DND-41 (cell line): ENCODE data around the gene GABRE.

ENCODE experiments used
- ATAC-seq: fragments of 200-7000 bp; cut with Tn5 transposase; 3 replicates; pipeline ENCODE4 v1.9.1; 2021; ENCODE audit warnings: low read depth; ENCODE audit not compliant: insufficient read depth
- DNase-seq: peaks from one replicate; pipeline ENCODE4 v3.0.0-alpha.2; 2020
- H2AFZ ChIP-seq: 2 replicates; pipeline ENCODE4 v1.6.0; 2012; ENCODE audit warnings: low read depth, low read length
- H3K27ac ChIP-seq: 2 replicates; pipeline ENCODE4 v1.5.1; 2012; ENCODE audit warnings: low read length, inconsistent platforms
- H3K27me3 ChIP-seq: fragments of 200-600 bp; sonication (generic); 2 replicates; pipeline ENCODE4 v1.6.0; 2012; ENCODE audit warnings: low read length, mild to moderate bottlenecking, inconsistent platforms; ENCODE audit not compliant: insufficient read depth, poor library complexity
- H3K36me3 ChIP-seq: 2 replicates; pipeline ENCODE4 v1.5.1; 2012; ENCODE audit warnings: low read length, inconsistent platforms; ENCODE audit not compliant: insufficient read depth
- H3K4me1 ChIP-seq: 2 replicates; pipeline ENCODE4 v1.5.1; 2012; ENCODE audit warnings: mild to moderate bottlenecking, low read length; ENCODE audit not compliant: insufficient read depth
- H3K4me2 ChIP-seq: 2 replicates; pipeline ENCODE4 v1.6.0; 2012; ENCODE audit warnings: mild to moderate bottlenecking, moderate library complexity, low read length, inconsistent platforms; ENCODE audit not compliant: insufficient read depth
- H3K4me3 ChIP-seq, 2 experiments: fragments of 200-600 bp in 1 of 2; shearing (Covaris generic) in 1 of 2; 2 replicates each; pipeline ENCODE4 v1.5.1; 2012 to 2016; ENCODE audit warnings: inconsistent platforms in 2 of 2, low read length in 2 of 2, mild to moderate bottlenecking in 2 of 2, low read depth in 1 of 2, moderate library complexity in 1 of 2
- H3K79me2 ChIP-seq: 2 replicates; pipeline ENCODE4 v1.6.0; 2012; ENCODE audit warnings: low read length, inconsistent platforms; ENCODE audit not compliant: insufficient read depth
- H3K9ac ChIP-seq: 2 replicates; pipeline ENCODE4 v1.6.0; 2012; ENCODE audit warnings: low read depth, mild to moderate bottlenecking, inconsistent platforms, low read length, moderate library complexity
- H3K9me3 ChIP-seq: 2 replicates; pipeline ENCODE4 v1.5.1; 2012; ENCODE audit warnings: low read length, moderate library complexity, mild to moderate bottlenecking, inconsistent platforms; ENCODE audit not compliant: insufficient read depth, severe bottlenecking
- H4K20me1 ChIP-seq: 2 replicates; pipeline ENCODE4 v1.6.0; 2012; ENCODE audit warnings: low read length; ENCODE audit not compliant: insufficient read depth
- CTCF ChIP-seq: IDR thresholded peaks from 2 replicates; pipeline ENCODE4 v1.5.1; 2012; ENCODE audit warnings: borderline replicate concordance, low read length, moderate library complexity, mild to moderate bottlenecking; ENCODE audit not compliant: poor library complexity, severe bottlenecking; ENCODE audit errors: extremely low read depth
- EZH2 ChIP-seq: IDR thresholded peaks from 3 replicates; pipeline ENCODE4 v1.6.1; 2012; ENCODE audit warnings: borderline replicate concordance, low read depth, mild to moderate bottlenecking, moderate library complexity, low read length, inconsistent platforms; ENCODE audit not compliant: severe bottlenecking

GABRE gene

GRCh38 chrX:151929126-151929525 is 45.4 kb downstream of the GABRE start:
- Histone ChIP-seq H3K27ac (no peak overlapping the region), H4K20me1 (no peaks in the 10 kb centered on the region), H3K36me3 (no peaks in the 10 kb centered on the region), H3K4me1 (no peaks in the 10 kb centered on the region), H3K4me2 (no peak overlapping the region), H3K9me3 (no peaks in the 10 kb centered on the region), H2AFZ (no peak overlapping the region), H3K27me3 (no peaks in the 10 kb centered on the region), H3K4me3 (no peak overlapping the region), H3K9ac (no peak overlapping the region), H3K79me2 (no peaks in the 10 kb centered on the region)
- TF ChIP-seq EZH2 (no peak), CTCF (no peak)
- no peak for ATAC-seq
- no peak for DNase-seq

GRCh38 chrX:151923648-151924047 is 50.8 kb downstream of the GABRE start:
- H3K36me3 ChIP-seq, result no peaks in the 10 kb centered on the region
- TF ChIP-seq EZH2 (no peak), CTCF (no peak)
- DNase-seq (no peak), ATAC-seq (no peak)
- H3K9ac ChIP-seq, result no peak overlapping the region
- H3K27ac ChIP-seq, result no peak overlapping the region
- H3K4me1 ChIP-seq, result no peaks in the 10 kb centered on the region
- H3K4me3 ChIP-seq, result no peak overlapping the region
- no peak overlapping the region for H2AFZ ChIP-seq
- no peaks in the 10 kb centered on the region for H3K79me2 ChIP-seq
- H4K20me1 ChIP-seq, result no peaks in the 10 kb centered on the region
- no peaks in the 10 kb centered on the region for H3K9me3 ChIP-seq
- no peaks in the 10 kb centered on the region for H3K27me3 ChIP-seq
- H3K4me2 ChIP-seq, result no peak overlapping the region

- Histone ChIP-seq H3K4me1 (no peaks in the 10 kb centered on the region), H3K9ac (no peak overlapping the region), H3K79me2 (no peaks in the 10 kb centered on the region), H2AFZ (no peak overlapping the region), H3K4me2 (no peak overlapping the region), H3K4me3 (no peak overlapping the region), H4K20me1 (no peaks in the 10 kb centered on the region), H3K27ac (no peak overlapping the region), H3K27me3 (no peaks in the 10 kb centered on the region), H3K9me3 (no peaks in the 10 kb centered on the region), H3K36me3 (no peaks in the 10 kb centered on the region)
- ATAC-seq (no peak), DNase-seq (no peak)
- TF ChIP-seq EZH2, result no peak
- TF ChIP-seq CTCF, result no peak
Measured at GRCh38 chrX:151922692-151923091, 51.8 kb downstream of the GABRE start.

GRCh38 chrX:151921866-151922265 is 52.6 kb downstream of the GABRE start:
- Histone ChIP-seq H3K36me3 (no peaks in the 10 kb centered on the region), H3K27ac (no peak overlapping the region)
- TF ChIP-seq CTCF (no peak), EZH2 (no peak)

More at GRCh38 chrX:151921866-151922265, 52.6 kb downstream of the GABRE start:
- no peak for DNase-seq
- Histone ChIP-seq H3K27me3 (no peaks in the 10 kb centered on the region), H2AFZ (no peak overlapping the region), H3K9ac (no peak overlapping the region), H3K4me2 (no peak overlapping the region), H3K79me2 (no peaks in the 10 kb centered on the region), H3K9me3 (no peaks in the 10 kb centered on the region), H3K4me1 (no peaks in the 10 kb centered on the region), H3K4me3 (no peak overlapping the region), H4K20me1 (no peaks in the 10 kb centered on the region)
- ATAC-seq, result no peak
